ENCODE data around the gene SH2D6. TPM values are rescaled to one million over a fixed set of nuclear protein-coding genes. Genes with fewer than 3 reads are reported as not detected.
A peak's percentile ranks its signal among the peaks of the same experiment; 100 is the strongest.

The SH2D6 gene
- total and polyA plus RNA-seq, 8 donors = 1.1 to 14.5 (median 2.2) TPM; not detected in 2

GRCh38 chr2:85472261-85472660, 53.7 kb downstream of the SH2D6 start:
- H3K36me3 ChIP-seq = no peaks in the 10 kb centered on the region
- no peak overlapping the region for H3K4me3 ChIP-seq
- intact Hi-C loops (cut with DNase I; ENCODE audit: low total_unique reads) = no loop called here
- TF ChIP-seq POLR2AphosphoS5 (IDR thresholded peaks at IDR 0.05) (no peak), EP300 (IDR thresholded peaks at IDR 0.05) (no peak), POLR2A (IDR thresholded peaks at IDR 0.05) (no peak), CTCF (IDR thresholded peaks at IDR 0.05) (no peak)
- H3K9me3 ChIP-seq = no peaks in the 10 kb centered on the region
- H3K27me3 ChIP-seq = no peaks in the 10 kb centered on the region
- WGBS, 5 donors = 71 to 76% (median 73%) methylated on average over 4 of the region's 4 CpGs
- DNase-seq = peak in 1 of 2 donors; percentile 1
- H3K27ac ChIP-seq = peak overlapping the region in 4 of 5 donors; percentile 37 to 79 (median 67)
- peaks cover 16 to 39% (median 34%) of the 10 kb centered on the region in 4 donors for H3K4me1 ChIP-seq

- Histone ChIP-seq H3K9me3 (no peaks in the 10 kb centered on the region), H3K4me1 (peaks cover 4 to 17% (median 10%) of the 10 kb centered on the region in 4 donors), H3K4me3 (no peak overlapping the region), H3K27ac (no peak overlapping the region), H3K36me3 (no peaks in the 10 kb centered on the region), H3K27me3 (no peaks in the 10 kb centered on the region)
- no peak for DNase-seq
- intact Hi-C loops (cut with DNase I; ENCODE audit: low total_unique reads) = no loop called here
- TF ChIP-seq EP300 (IDR thresholded peaks at IDR 0.05) (no peak), CTCF (IDR thresholded peaks at IDR 0.05) (no peak), POLR2A (IDR thresholded peaks at IDR 0.05) (no peak), POLR2AphosphoS5 (IDR thresholded peaks at IDR 0.05) (no peak)
- 68 to 80% (median 72%) methylated on average over 3 of the region's 3 CpGs for WGBS, 5 donors
Measured at GRCh38 chr2:85475799-85476490, 57.4 kb downstream of the SH2D6 start.

GRCh38 chr2:85476624-85477023, 58.1 kb downstream of the SH2D6 start:
- intact Hi-C loops (cut with DNase I; ENCODE audit: low total_unique reads) = no loop called here
- Histone ChIP-seq H3K4me3 (no peak overlapping the region), H3K27ac (no peak overlapping the region), H3K4me1 (peaks cover 0 to 10% (median 4%) of the 10 kb centered on the region in 4 donors), H3K9me3 (no peaks in the 10 kb centered on the region), H3K27me3 (no peaks in the 10 kb centered on the region), H3K36me3 (no peaks in the 10 kb centered on the region)
- DNase-seq = no peak
- 11 to 97% (median 71%) methylated on average over 1 of the region's 1 CpG for WGBS, 5 donors
- TF ChIP-seq POLR2AphosphoS5 (IDR thresholded peaks at IDR 0.05) (no peak), POLR2A (IDR thresholded peaks at IDR 0.05) (no peak), CTCF (IDR thresholded peaks at IDR 0.05) (no peak), EP300 (IDR thresholded peaks at IDR 0.05) (no peak)

- H3K4me3 ChIP-seq = no peak overlapping the region
- no peaks in the 10 kb centered on the region for H3K4me1 ChIP-seq
- no peak for DNase-seq
- WGBS, 5 donors = 88 to 94% (median 93%) methylated on average over 2 of the region's 2 CpGs
- no peaks in the 10 kb centered on the region for H3K27me3 ChIP-seq
- no peak overlapping the region for H3K27ac ChIP-seq
- H3K9me3 ChIP-seq = no peaks in the 10 kb centered on the region
- no peaks in the 10 kb centered on the region for H3K36me3 ChIP-seq
- TF ChIP-seq POLR2A (IDR thresholded peaks at IDR 0.05) = no peak
- TF ChIP-seq EP300 (IDR thresholded peaks at IDR 0.05) = no peak
- no peak for TF ChIP-seq CTCF (IDR thresholded peaks at IDR 0.05)
- no peak for TF ChIP-seq POLR2AphosphoS5 (IDR thresholded peaks at IDR 0.05)
- intact Hi-C loops (cut with DNase I; ENCODE audit: low total_unique reads) = no loop called here
Measured at GRCh38 chr2:85477884-85478283, 59.4 kb downstream of the SH2D6 start.
